Activated naive CD4-positive, alpha-beta T cell treated with anti-CD3 and anti-CD28 coated beads for 36 hours (primary cell): ENCODE data around the gene CLIP2. TPM values are rescaled to one million over a fixed set of nuclear protein-coding genes. Genes with fewer than 3 reads are reported as not detected.

Source experiments
- CTCF ChIA-PET: fragments of 350-600 bp; sonication (Branson Sonifier 250); formaldehyde crosslinking; loops from one replicate; lab custom pipeline; 2021; ENCODE audit warnings: antibody characterized with exemption; lab: Charles Lee
- DNase-seq: peaks from one replicate; pipeline ENCODE4 v3.0.0-alpha.2; 2020
- H3K27ac Mint-ChIP-seq: one replicate; pipeline ENCODE4 v1.8.0; 2021; ENCODE audit warnings: mild to moderate bottlenecking, mixed read lengths
- H3K27me3 Mint-ChIP-seq: one replicate; pipeline ENCODE4 v1.8.0; 2021; ENCODE audit warnings: low read depth, mixed read lengths
- H3K36me3 Mint-ChIP-seq: one replicate; pipeline ENCODE4 v1.8.0; 2021; ENCODE audit warnings: low read depth, mixed read lengths
- H3K4me1 Mint-ChIP-seq: one replicate; pipeline ENCODE4 v1.8.0; 2021; ENCODE audit warnings: low read depth, mixed read lengths
- H3K4me3 Mint-ChIP-seq: one replicate; pipeline ENCODE4 v1.8.0; 2021; ENCODE audit warnings: mild to moderate bottlenecking, moderate library complexity, mixed read lengths
- H3K9me3 Mint-ChIP-seq: one replicate; pipeline ENCODE4 v1.8.0; 2021; ENCODE audit warnings: mixed read lengths
- intact Hi-C: fragments of 100-400 bp; cut with micrococcal nuclease; formaldehyde crosslinking; loops from one replicate; pipeline ENCODE4 v1.15.1; 2023
- total RNA-seq, 2 experiments: library from RNA; stranded (reverse); gene quantifications; one replicate each; pipeline ENCODE4 v1.2.3, GENCODE V29; 2021

Gene CLIP2
- total RNA-seq, 2 experiments from 2014 or later = 1.2 to 1.6 TPM

DNA sequence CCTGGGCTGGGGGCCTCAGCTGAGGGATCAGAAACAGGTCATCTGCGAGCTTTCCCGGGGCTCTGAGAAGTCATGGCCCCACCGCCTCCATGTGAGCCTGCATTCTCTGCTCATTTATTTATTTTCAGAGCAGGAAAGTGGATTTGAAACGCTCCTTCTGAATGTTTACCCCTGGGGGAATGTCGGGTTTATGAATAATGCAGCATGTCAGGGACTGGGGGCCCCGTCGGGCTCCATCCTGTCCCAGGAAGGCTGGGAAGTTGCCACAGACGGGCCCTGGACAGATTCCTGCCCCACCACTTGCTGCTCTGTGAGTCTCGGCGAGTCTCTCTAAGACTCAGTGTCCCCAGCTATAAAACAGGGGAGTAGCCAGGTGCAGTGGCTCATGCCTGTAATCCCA, 152.6 kb downstream of the CLIP2 start:
- H3K36me3 Mint-ChIP-seq = peaks cover 2% of the 10 kb centered on the region
- H3K4me3 Mint-ChIP-seq = no peak overlapping the region
- no peak overlapping the region for H3K27ac Mint-ChIP-seq
- no peak for DNase-seq
- no peaks in the 10 kb centered on the region for H3K27me3 Mint-ChIP-seq
- H3K4me1 Mint-ChIP-seq = no peaks in the 10 kb centered on the region
- intact Hi-C loops = no loop called here
- H3K9me3 Mint-ChIP-seq = peaks cover 6% of the 10 kb centered on the region
- CTCF ChIA-PET = no interaction called here

DNA sequence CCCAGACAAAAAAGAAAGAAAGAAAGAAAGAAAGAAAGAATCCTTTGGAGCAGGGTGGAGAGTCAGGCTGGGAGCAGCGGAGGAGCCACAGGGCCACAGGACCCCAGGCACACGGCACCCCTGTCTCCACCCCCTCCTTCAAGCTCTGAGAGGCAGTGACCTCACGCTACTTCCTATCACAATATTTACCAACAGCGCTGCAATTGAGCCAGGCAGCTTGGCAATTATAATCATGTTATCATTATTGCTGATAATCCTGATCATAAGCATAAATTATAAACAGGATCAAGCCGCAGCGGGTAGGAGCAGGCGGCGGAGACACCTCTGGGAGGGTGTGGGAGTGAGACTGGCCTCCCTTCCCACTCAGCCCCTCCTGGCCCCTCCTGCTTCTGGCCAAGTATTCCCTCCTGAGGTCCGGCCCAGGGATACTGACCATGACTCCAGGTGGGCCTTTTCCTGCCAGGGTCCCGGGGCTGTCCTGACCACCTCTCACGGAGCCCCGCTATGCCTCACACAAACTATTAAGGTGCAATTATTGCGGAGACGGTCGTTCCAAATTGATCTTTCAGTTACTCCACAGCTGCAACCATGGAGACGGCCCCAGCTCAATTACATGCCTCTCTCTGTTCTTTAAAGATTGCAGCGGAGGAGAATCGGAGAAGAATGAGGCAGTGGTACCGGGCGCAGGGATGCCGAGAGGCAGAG, 154.5 kb downstream of the CLIP2 start:
- Mint-ChIP-seq H3K27me3 (no peaks in the 10 kb centered on the region), H3K36me3 (no peaks in the 10 kb centered on the region), H3K4me1 (no peaks in the 10 kb centered on the region), H3K4me3 (no peak overlapping the region), H3K9me3 (no peaks in the 10 kb centered on the region), H3K27ac (no peak overlapping the region)
- intact Hi-C loops = no loop called here
- DNase-seq = no peak
- CTCF ChIA-PET = no interaction called here

DNA sequence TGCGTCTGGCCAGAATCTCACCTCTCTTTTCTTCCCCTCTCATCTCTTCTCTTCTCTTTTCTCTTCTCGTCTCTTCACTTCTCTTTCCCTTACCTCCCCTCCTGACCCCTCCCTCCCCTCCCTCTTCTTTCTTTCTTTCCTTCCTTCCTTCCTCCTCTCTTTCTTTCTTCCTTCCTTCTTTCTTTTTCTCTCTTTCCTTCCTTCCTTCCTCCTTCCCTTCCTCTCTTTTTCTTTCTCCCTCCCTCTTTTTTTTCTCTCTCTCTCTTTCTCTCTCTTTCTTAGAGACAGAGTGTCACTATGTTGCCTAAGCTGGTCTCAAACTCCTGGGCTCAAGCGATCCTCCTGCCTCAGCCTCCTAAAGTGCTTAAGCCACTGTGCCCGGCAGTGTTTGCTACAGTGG, 159.9 kb downstream of the CLIP2 start:
- Mint-ChIP-seq H3K4me3 (no peak overlapping the region), H3K36me3 (no peaks in the 10 kb centered on the region), H3K9me3 (no peaks in the 10 kb centered on the region), H3K27ac (no peak overlapping the region), H3K27me3 (no peaks in the 10 kb centered on the region), H3K4me1 (peaks cover 12% of the 10 kb centered on the region)
- DNase-seq = no peak
- CTCF ChIA-PET = interaction anchor here (0.6 to 4.7 kb wide), 4 partner anchors 10 to 117 kb away, joined by 5 to 22 read pairs (median 10); no protein-coding TSS in a partner anchor
- intact Hi-C loops = no loop called here

DNA sequence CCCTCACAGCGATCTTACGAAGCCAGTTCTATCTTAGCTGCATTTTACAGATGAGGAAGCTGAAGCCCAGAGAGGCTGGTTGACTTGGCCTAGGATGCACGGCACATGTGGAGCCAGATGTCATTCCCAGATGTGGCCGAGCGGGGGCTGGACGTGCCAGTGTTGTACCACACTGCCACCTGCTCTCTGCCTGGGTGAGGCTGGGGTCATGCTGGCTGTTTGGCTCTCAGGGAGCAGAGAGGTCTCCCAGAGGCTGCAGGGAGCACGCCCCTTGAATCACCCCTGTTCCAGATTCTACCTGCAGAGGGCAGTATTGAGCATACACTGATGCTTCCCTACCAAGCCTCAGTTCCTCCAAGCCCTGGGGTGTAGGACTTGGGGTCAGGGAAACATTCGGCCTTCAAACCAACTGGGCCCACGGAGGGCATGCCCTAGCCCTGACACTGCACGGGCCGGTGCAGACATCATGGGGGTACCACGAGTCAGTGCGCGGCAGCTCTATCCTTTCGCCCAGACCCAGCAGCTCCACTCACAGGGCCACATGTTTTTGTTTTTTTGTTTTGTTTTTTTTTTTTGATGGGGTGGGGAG, 160.7 kb downstream of the CLIP2 start:
- DNase-seq = peak; percentile 81
- Mint-ChIP-seq H3K27ac (no peak overlapping the region), H3K4me1 (peaks cover 12% of the 10 kb centered on the region), H3K27me3 (no peaks in the 10 kb centered on the region), H3K9me3 (no peaks in the 10 kb centered on the region), H3K36me3 (no peaks in the 10 kb centered on the region), H3K4me3 (no peak overlapping the region)
- CTCF ChIA-PET = interaction anchor here (0.6 to 4.7 kb wide), 10 partner anchors 9 to 228 kb away, joined by 3 to 22 read pairs (median 4); no protein-coding TSS in a partner anchor
- intact Hi-C loops = loop anchor here (1.0 to 5.0 kb wide), 5 partner anchors 116 to 598 kb away; no protein-coding TSS in a partner anchor

DNA sequence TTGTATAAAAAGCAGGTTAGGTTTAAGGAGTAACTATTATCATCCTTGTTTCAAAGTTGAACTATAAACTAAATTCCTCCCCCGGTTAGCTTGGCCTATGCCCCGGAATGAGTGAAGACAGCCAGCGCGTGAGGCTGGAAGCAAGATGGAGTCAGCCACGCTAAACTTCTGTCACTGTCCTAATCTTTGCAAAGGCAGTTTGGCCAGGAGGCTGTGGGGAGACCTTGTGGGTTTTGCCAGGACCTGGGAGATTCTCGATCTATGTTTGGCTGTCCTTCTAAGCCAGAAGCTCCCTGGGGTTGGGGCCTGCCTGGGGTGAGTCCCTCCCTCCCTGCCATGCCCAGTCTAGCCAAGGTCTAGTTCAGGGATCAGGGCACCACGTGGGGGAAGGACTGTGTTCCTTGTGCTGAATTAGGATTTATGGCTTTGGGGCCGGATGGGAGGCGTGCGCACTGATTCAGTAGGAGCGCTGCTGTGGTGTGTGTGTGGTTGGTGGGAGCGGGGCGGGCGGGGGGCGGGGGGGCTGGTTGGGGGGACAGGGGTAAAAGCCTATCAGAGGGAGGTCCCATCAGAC, 163.6 kb downstream of the CLIP2 start:
- CTCF ChIA-PET = interaction anchor here (0.6 to 4.7 kb wide), 2 partner anchors 12 to 14 kb away, joined by 3 to 22 read pairs; no protein-coding TSS in a partner anchor
- DNase-seq = no peak
- Mint-ChIP-seq H3K9me3 (no peaks in the 10 kb centered on the region), H3K27me3 (no peaks in the 10 kb centered on the region), H3K4me3 (peak overlapping the region; percentile 70), H3K27ac (peak overlapping the region; percentile 77), H3K36me3 (no peaks in the 10 kb centered on the region), H3K4me1 (peaks cover 12% of the 10 kb centered on the region)
- intact Hi-C loops = loop anchor here (1.0 to 5.0 kb wide), 7 partner anchors 92 to 601 kb away; partner anchors contain the start of genes GTF2I and RFC2

DNA sequence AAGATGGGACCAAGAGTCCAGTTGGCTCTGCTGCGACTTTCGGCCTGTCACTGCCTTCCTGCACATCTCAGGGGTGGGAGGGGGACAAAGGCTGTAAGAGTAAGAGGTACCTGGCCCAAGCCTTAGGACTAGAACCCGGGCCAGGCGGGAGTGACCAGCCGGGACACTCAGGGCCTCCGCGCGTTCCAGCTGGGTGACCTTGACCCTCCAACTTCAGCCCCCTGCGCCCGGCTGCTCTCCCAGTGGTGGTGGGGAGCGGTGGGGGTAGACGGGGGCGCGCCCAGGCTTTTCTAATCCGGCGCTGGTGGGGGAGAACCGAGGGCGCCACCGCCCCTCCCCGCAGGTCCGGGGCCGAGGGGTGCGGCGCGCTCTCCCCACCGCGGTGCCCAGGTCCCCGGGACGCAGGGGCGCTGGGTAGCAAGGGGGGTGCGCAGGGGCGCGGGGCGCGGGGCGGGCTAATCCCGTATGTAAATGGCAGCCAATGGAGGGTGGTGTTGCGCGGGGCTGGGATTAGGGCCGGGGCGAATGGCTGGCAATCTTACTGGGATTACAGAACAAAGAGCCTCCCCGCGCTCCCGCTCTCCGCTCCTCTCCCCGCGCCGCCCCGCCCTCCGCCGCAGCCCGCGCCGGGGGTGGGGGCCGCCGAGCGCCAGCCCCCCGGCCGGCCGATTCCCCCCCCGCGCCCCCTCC, 164.3 kb downstream of the CLIP2 start, which contains the start of gene GTF2IRD1:
Gene GTF2IRD1, plus strand, starts transcription at position 585 of the 690 bp plus-strand sequence. CDS start 54,175 bp downstream, outside the sequence.
- Mint-ChIP-seq H3K4me3 (peak within 1 kb of the TSS; percentile 70), H3K27ac (peak within 1 kb of the TSS; percentile 77), H3K27me3 (no peaks in the 10 kb centered on the region), H3K36me3 (no peaks in the 10 kb centered on the region), H3K4me1 (peaks cover 12% of the 10 kb centered on the region), H3K9me3 (no peaks in the 10 kb centered on the region)
- DNase-seq = peak; percentile 70
- CTCF ChIA-PET = interaction anchor here (0.6 kb wide), 1 partner anchor 199 kb away, joined by 3 read pairs; no protein-coding TSS in a partner anchor
- intact Hi-C loops = loop anchor here (5.0 kb wide), 4 partner anchors 144 to 601 kb away; no protein-coding TSS in a partner anchor

DNA sequence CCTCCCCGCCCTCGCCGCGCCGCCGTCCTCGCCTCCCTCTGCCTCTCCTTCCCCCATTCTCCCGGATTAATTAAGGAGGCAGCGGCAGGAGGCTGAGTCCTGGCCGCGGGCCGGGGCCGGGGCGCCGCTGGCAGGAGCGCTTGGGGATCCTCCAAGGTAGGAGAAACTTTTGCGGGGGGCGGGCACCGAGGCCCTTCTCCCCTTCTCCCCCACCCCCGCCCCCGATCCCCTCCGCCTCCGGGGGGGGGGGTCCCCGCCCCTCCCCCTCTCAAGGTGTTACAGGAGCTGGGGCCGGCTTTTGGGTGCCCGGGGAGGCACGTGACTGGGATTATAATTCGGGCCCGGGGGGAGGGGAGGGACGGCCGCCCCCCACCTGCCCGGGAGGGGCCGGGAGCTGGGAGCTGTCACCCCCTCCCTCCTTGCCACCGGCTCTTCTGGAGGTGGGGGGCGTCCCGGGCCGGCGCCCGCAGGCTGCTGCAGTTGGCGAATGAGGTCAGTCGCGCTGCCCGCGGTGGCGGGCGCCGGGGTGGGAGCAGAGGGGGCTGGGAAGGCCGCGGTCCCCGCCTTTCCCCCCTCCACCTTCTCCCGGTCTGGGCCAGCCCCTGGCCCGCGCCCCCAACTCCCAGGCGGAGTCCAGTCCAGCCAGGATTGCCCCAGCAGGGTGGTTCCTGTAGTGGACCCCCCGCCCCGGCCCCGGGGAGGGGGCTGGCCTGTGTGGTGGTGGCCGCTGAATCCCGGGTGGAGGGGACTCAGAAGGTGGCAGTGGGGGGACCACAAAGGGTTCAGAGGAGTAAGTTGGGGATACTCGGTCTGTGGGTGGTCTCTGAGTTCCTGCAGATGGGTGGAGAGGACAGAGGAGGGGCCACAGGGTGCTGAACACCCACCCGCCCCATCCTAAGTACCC, 165.1 kb downstream of the CLIP2 start:
- Mint-ChIP-seq H3K27me3 (no peaks in the 10 kb centered on the region), H3K27ac (no peak overlapping the region), H3K4me1 (peaks cover 12% of the 10 kb centered on the region), H3K4me3 (peak overlapping the region; percentile 59), H3K9me3 (no peaks in the 10 kb centered on the region), H3K36me3 (no peaks in the 10 kb centered on the region)
- peak; percentile 30 for DNase-seq
- CTCF ChIA-PET = no interaction called here
- intact Hi-C loops = loop anchor here (5.0 kb wide), 4 partner anchors 143 to 602 kb away; no protein-coding TSS in a partner anchor

DNA sequence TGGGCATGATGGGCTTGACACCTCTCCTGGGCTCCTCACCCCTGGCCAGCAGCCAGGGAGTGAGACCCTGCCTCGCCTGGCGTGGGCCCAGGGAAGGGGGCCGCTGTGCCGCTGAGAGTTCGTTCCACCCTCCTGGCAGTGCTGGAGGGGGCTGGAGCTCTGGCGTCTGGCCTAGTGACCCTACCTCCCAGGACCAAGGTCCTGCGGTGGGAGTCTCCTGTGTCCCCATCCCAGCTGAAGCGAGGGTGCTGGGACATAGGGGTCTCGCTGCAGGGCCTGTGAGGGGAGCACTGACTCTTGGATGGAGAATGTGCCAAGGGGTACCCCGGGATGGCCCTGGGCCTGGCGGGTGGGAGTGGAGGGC, 165.7 kb downstream of the CLIP2 start:
- CTCF ChIA-PET = no interaction called here
- H3K36me3 Mint-ChIP-seq = no peaks in the 10 kb centered on the region
- no peaks in the 10 kb centered on the region for H3K9me3 Mint-ChIP-seq
- DNase-seq = no peak
- no peaks in the 10 kb centered on the region for H3K27me3 Mint-ChIP-seq
- peaks cover 12% of the 10 kb centered on the region for H3K4me1 Mint-ChIP-seq
- intact Hi-C loops = loop anchor here (5.0 kb wide), 4 partner anchors 142 to 603 kb away; no protein-coding TSS in a partner anchor
- H3K27ac Mint-ChIP-seq = no peak overlapping the region
- peak overlapping the region; percentile 42 for H3K4me3 Mint-ChIP-seq

DNA sequence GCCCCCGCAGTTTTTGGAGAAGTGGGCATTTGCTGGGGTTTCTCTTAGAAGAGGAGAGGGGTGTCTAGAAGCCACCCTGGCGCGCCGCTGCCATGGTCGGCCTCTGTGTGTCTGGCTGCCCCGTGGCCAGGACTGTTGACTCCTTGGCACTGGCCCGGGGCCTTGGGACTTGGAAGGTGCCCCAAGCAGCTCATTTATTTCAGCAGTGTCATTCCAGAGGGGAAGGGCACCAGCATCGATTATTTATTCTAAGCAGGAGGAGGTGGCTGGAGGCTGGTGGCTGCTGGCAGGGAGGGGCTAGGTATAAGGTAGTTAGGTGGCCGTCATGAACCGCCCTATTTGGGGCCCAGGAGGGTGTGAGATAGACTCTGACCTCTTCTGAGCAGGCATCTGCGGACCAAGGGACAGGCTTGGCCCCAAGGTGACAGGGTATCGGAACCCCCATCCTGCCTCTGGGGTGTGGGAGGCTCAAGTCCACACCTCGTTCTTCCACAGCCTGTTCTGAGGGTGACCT, 166.1 kb downstream of the CLIP2 start:
- Mint-ChIP-seq H3K36me3 (no peaks in the 10 kb centered on the region), H3K27ac (no peak overlapping the region), H3K27me3 (no peaks in the 10 kb centered on the region), H3K4me1 (peaks cover 12% of the 10 kb centered on the region), H3K4me3 (peak overlapping the region; percentile 50), H3K9me3 (no peaks in the 10 kb centered on the region)
- CTCF ChIA-PET = no interaction called here
- intact Hi-C loops = no loop called here
- no peak for DNase-seq
